Measurements from ENCODE around the gene SPEM2. TPM values are rescaled to one million over a fixed set of nuclear protein-coding genes. Genes with fewer than 3 reads are reported as not detected.

The SPEM2 gene
- total RNA-seq (2022; extraction: Qiagen RNA extraction; ENCODE audit: low read depth), result 0.07 TPM in 1 of 5 replicates, not detected in the others

DNA sequence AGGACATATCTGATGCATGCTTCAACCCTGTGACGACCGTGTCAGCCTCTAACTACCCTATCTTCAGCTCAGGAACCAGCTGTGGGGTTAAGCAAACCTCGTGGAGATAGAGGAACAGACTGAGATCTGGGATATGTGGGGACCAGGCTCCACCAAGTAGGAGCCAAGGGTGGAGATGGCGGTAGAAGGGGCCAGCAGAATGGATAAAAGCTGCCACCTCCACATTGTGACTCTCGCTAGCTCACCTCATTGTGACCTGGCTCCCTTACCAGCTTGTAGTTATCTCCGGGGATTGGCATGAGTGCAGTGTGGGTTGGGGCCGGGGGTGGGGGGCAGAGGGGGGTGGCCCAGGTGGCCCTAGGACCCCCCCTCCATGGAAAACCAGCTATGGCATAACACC, at the start of gene SPEM2:
SPEM2 (plus strand) TSS at position 301 of the 400 bp plus-strand sequence; CDS start at position 374, 73 bp downstream.

GRCh38 chr17:7380855-7381683, 44.3 kb upstream of the SPEM2 start, which contains the start of gene TNK1:
Gene TNK1 (plus strand): TSS chr17:7381089. CDS start chr17:7382927, 1,838 bp downstream.

GRCh38 chr17:7394452-7395191, 30.8 kb upstream of the SPEM2 start, which contains the start of gene PLSCR3:
Gene PLSCR3 (minus strand): TSS chr17:7394525. CDS start chr17:7394110, 415 bp downstream.

GRCh38 chr17:7403977-7404736, 21.3 kb upstream of the SPEM2 start, which contains the start of gene TMEM256:
Gene TMEM256 (minus strand): TSS chr17:7404097. CDS start chr17:7404084, 13 bp downstream.

DNA sequence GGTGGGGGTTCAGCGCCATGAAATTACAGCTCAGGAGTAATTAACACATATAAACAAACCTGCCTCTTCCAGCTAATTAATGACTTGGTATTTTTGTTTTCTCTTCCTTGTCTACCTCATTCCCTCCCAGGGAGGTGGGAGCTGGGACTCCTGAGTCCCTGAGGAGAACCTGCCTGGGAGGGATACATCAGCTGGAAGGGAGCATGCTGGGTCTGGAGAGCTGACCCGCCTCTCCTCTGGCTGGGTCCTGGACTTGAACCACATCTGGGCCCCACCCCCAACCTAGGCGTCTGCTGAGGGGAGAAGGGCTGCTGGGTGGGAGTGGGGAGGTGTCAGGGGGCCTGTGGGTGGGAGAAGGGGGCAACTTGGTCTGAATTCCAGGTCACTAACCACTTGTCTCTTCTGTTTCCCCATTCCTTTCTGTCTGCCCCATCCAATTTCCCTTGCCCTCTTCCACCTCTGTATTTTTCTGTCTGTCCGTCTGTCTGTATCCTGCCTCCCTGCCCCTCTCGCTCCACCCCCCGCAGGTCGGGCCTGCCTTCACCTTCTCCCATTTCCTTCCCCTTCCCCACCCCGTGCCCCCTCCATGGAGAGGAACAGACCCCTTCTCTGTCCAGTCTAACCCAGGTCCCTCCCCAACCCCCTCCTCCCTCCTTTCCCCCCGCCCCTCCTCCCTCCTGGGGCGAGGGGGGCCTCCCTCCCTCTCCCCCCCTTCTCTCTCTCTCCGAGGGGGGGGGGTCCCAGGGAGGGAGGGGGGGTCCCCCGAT, 17.7 kb upstream of the SPEM2 start, which contains the start of gene NLGN2:
NLGN2 (plus strand) TSS at position 361 of the 767 bp plus-strand sequence. CDS start 411 bp downstream, outside the sequence.

DNA sequence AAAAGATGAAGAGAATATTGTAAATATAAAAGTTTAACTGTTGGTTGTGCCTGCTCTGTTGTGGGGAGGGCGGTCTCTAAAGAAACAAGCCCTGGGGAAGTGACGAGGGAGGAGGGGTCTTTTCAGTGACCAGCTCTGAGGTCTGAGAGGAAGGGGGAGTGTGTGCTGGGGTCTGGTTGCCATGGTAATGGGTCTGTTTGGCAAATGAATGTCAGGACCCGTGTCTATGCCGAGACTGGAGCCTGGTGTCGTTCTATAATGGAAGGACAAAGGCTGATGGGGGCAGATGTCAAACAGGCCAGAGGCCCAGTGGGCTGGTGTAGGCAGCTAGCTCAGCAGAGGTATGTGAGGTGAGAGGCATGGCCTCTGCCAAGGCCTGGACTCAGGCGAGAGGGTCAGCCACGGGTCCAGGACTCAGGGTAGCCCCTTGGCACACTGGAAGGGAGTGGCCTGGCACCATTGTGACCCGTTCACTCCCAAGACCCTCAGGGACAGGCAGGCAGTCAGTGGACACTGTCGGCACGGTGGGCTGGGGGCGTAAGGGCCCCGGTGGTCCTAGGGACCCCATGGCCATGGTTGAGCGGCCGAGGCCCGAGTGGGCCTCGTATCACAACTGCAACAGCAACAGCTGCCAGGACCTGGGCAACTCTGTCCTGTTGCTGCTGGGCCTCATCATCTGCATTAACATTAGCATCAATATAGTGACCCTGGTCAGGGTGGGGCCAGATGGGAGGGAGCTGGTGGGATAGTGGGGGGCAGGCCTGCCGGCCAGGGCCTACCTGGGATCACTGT, 5.4 kb upstream of the SPEM2 start, which contains the start of gene SPEM1:
SPEM1 (plus strand) TSS at position 506 of the 792 bp plus-strand sequence; CDS start at position 567, 61 bp downstream.

DNA sequence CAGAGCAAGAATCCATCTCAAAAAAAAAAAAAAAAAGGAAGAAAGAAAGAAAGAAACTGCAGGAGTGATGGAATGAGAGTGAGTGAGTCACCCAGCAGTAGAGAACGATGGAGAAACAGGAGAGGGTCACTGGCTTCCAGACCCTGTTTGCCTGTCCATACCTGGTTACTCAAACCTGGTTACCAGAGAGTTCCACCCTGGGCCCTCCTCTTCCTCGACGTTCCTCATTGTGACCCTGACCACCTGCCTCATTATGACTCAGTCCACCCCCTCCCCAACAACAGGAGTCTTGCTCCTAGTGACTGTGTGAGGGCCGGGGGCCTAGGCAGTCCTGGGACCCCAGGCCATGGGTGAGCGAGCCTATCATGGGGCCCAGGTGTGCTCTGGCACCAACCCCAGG, 3.1 kb downstream of the SPEM2 start, which contains the start of gene SPEM3:
SPEM3 (plus strand) TSS at position 301 of the 400 bp plus-strand sequence; CDS start at position 347, 46 bp downstream.

DNA sequence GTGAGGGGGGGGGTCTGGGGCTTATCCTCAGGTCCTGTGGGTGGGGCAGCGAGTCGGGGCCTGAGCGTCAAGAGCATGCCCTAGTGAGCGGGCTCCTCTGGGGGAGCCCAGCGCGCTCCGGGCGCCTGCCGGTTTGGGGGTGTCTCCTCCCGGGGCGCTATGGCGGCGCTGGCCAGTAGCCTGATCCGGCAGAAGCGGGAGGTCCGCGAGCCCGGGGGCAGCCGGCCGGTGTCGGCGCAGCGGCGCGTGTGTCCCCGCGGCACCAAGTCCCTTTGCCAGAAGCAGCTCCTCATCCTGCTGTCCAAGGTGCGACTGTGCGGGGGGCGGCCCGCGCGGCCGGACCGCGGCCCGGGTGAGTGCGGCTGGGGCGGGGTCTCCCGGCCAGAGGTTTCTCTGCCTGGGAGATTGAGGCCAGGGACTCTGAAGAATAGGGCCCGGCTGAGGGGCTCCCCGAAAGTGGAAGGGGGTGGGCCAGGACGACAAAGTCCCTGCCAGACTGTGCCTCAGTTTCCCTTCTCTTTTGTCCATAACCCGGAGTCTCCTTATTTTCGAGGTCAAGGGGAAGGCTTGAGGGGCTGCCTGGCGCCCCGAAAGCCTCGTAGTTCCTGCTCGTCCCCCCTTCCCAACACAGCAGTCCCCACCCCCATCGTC, 14.2 kb downstream of the SPEM2 start, which contains the start of gene FGF11:
FGF11 (plus strand) TSS at position 51 of the 651 bp plus-strand sequence; CDS start at position 160, 109 bp downstream.

DNA sequence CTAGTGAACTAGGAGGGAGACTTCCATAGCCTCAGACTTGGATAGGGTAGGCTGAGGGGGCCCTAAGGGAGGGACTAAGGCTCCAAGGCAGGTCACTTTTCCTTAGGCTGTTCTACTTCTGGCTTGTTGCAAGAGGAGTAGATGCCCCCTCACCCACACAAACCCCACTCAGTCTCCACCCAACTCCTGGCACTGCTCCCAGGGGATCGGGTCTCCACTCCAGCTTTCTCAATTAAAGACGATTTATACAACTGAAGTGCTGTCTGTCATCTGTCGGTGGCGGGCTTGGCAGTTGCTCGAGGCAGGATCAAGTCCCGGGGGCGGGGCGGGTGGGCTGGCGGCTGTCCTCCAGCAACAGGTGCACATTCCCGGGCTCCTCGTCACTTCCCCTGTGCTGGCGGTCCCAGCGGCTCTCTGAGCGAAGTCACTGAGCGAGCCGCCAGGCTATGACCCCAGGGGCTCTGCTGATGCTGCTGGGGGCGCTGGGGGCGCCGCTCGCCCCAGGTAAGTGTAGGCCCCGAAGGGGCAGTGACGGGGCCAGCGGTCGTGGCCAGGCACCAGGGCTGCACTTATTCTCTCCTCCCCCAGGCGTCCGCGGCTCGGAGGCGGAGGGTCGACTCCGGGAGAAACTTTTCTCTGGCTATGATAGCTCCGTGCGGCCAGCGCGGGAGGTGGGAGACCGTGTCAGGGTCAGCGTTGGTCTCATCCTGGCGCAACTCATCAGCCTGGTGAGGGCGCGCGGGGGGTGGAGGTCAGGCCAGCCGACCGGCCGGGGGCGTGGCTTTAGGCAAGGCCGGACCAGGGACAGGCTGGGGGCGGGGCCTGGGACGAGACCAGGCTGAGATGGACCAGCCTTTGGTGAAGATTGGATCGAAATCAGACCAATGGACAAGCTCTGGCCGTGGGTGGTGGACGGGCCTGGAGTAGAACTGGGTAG, 19.5 kb downstream of the SPEM2 start, which contains the start of gene CHRNB1:
CHRNB1 (plus strand) TSS at position 380 of the 937 bp plus-strand sequence; CDS start at position 447, 67 bp downstream.

Other genes with a start within 250 kb of the SPEM2 start
- gene ASGR1, start 246.2 kb upstream of the SPEM2 start, total RNA-seq (2022; extraction: Qiagen RNA extraction; ENCODE audit: low read depth), result 1.1 to 1.7 TPM (median 1.2 TPM) in 5 replicates
- 7.3 to 9.7 TPM (median 8.5 TPM) in 5 replicates for gene DLG4, start 205.8 kb upstream of the SPEM2 start, total RNA-seq (2022; extraction: Qiagen RNA extraction; ENCODE audit: low read depth)
- 339 to 466 TPM (median 425 TPM) in 5 replicates for gene ACADVL, start 205.7 kb upstream of the SPEM2 start, total RNA-seq (2022; extraction: Qiagen RNA extraction; ENCODE audit: low read depth)
- gene DVL2, start 191.1 kb upstream of the SPEM2 start, total RNA-seq (2022; extraction: Qiagen RNA extraction; ENCODE audit: low read depth), result 31.4 to 43.0 TPM (median 35.3 TPM) in 5 replicates
- 90.3 to 102 TPM (median 93.3 TPM) in 5 replicates for gene PHF23, start 186.2 kb upstream of the SPEM2 start, total RNA-seq (2022; extraction: Qiagen RNA extraction; ENCODE audit: low read depth)
- 605 to 729 TPM (median 704 TPM) in 5 replicates for gene GABARAP, start 183.2 kb upstream of the SPEM2 start, total RNA-seq (2022; extraction: Qiagen RNA extraction; ENCODE audit: low read depth)
- 208 to 246 TPM (median 226 TPM) in 5 replicates for gene CTDNEP1, start 173.9 kb upstream of the SPEM2 start, total RNA-seq (2022; extraction: Qiagen RNA extraction; ENCODE audit: low read depth)
- gene ELP5, start 173.4 kb upstream of the SPEM2 start, total RNA-seq (2022; extraction: Qiagen RNA extraction; ENCODE audit: low read depth), result 116 to 129 TPM (median 124 TPM) in 5 replicates
- 0.63 to 0.91 TPM (median 0.76 TPM) in 5 replicates for gene CLDN7, start 163.1 kb upstream of the SPEM2 start, total RNA-seq (2022; extraction: Qiagen RNA extraction; ENCODE audit: low read depth)
- gene SLC2A4, start 143.9 kb upstream of the SPEM2 start, total RNA-seq (2022; extraction: Qiagen RNA extraction; ENCODE audit: low read depth), result 0.13 to 0.27 TPM (median 0.16 TPM) in 5 replicates
- gene YBX2, start 131.0 kb upstream of the SPEM2 start, total RNA-seq (2022; extraction: Qiagen RNA extraction; ENCODE audit: low read depth), result 0.40 to 0.60 TPM (median 0.53 TPM) in 5 replicates
- gene EIF5A, start 118.0 kb upstream of the SPEM2 start, total RNA-seq (2022; extraction: Qiagen RNA extraction; ENCODE audit: low read depth), result 1,614 to 1,831 TPM (median 1,704 TPM) in 5 replicates
- 75.1 to 106 TPM (median 95.2 TPM) in 5 replicates for gene GPS2, start 110.3 kb upstream of the SPEM2 start, total RNA-seq (2022; extraction: Qiagen RNA extraction; ENCODE audit: low read depth)
- 27.1 to 33.9 TPM (median 31.9 TPM) in 5 replicates for gene NEURL4, start 96.3 kb upstream of the SPEM2 start, total RNA-seq (2022; extraction: Qiagen RNA extraction; ENCODE audit: low read depth)
- gene ACAP1, start 89.1 kb upstream of the SPEM2 start, total RNA-seq (2022; extraction: Qiagen RNA extraction; ENCODE audit: low read depth), result 3.9 to 7.6 TPM (median 4.2 TPM) in 5 replicates
- gene KCTD11, start 73.5 kb upstream of the SPEM2 start, total RNA-seq (2022; extraction: Qiagen RNA extraction; ENCODE audit: low read depth), result 12.5 to 15.9 TPM (median 13.7 TPM) in 5 replicates
- not detected in 5 replicates for gene TMEM95, start 70.5 kb upstream of the SPEM2 start, total RNA-seq (2022; extraction: Qiagen RNA extraction; ENCODE audit: low read depth)
- gene TNK1, start 44.5 kb upstream of the SPEM2 start, total RNA-seq (2022; extraction: Qiagen RNA extraction; ENCODE audit: low read depth), result 1.3 to 1.8 TPM (median 1.6 TPM) in 5 replicates
- gene PLSCR3, start 31.1 kb upstream of the SPEM2 start, total RNA-seq (2022; extraction: Qiagen RNA extraction; ENCODE audit: low read depth), result 34.1 to 39.8 TPM (median 34.4 TPM) in 5 replicates
- gene TMEM256, start 21.5 kb upstream of the SPEM2 start, total RNA-seq (2022; extraction: Qiagen RNA extraction; ENCODE audit: low read depth), result 181 to 226 TPM (median 200 TPM) in 5 replicates
- 15.4 to 21.5 TPM (median 18.0 TPM) in 5 replicates for gene NLGN2, start 17.8 kb upstream of the SPEM2 start, total RNA-seq (2022; extraction: Qiagen RNA extraction; ENCODE audit: low read depth)
- gene SPEM1, start 5.3 kb upstream of the SPEM2 start, total RNA-seq (2022; extraction: Qiagen RNA extraction; ENCODE audit: low read depth), result 0.08 TPM in 1 of 5 replicates, not detected in the others
- 0.03 TPM in 2 of 5 replicates, not detected in the others for gene SPEM3, start 3.2 kb downstream of the SPEM2 start, total RNA-seq (2022; extraction: Qiagen RNA extraction; ENCODE audit: low read depth)
- 10.3 to 13.9 TPM (median 12.1 TPM) in 5 replicates for gene TMEM102, start 9.8 kb downstream of the SPEM2 start, total RNA-seq (2022; extraction: Qiagen RNA extraction; ENCODE audit: low read depth)
- gene FGF11, start 13.9 kb downstream of the SPEM2 start, total RNA-seq (2022; extraction: Qiagen RNA extraction; ENCODE audit: low read depth), result 0.86 to 1.3 TPM (median 1.1 TPM) in 5 replicates
- gene CHRNB1, start 19.4 kb downstream of the SPEM2 start, total RNA-seq (2022; extraction: Qiagen RNA extraction; ENCODE audit: low read depth), result 5.4 to 7.8 TPM (median 7.1 TPM) in 5 replicates
- gene ZBTB4, start 54.0 kb downstream of the SPEM2 start, total RNA-seq (2022; extraction: Qiagen RNA extraction; ENCODE audit: low read depth), result 21.4 to 26.2 TPM (median 24.4 TPM) in 5 replicates
- gene SLC35G6, start 55.8 kb downstream of the SPEM2 start, total RNA-seq (2022; extraction: Qiagen RNA extraction; ENCODE audit: low read depth), result not detected in 5 replicates
- gene POLR2A, start 58.8 kb downstream of the SPEM2 start, total RNA-seq (2022; extraction: Qiagen RNA extraction; ENCODE audit: low read depth), result 69.1 to 95.1 TPM (median 80.5 TPM) in 5 replicates
- 8.4 to 13.8 TPM (median 11.7 TPM) in 5 replicates for gene TNFSF12, start 123.4 kb downstream of the SPEM2 start, total RNA-seq (2022; extraction: Qiagen RNA extraction; ENCODE audit: low read depth)
- 0.53 to 0.94 TPM (median 0.70 TPM) in 5 replicates for gene TNFSF13, start 133.1 kb downstream of the SPEM2 start, total RNA-seq (2022; extraction: Qiagen RNA extraction; ENCODE audit: low read depth)
- 90.8 to 107 TPM (median 105 TPM) in 5 replicates for gene SENP3, start 136.3 kb downstream of the SPEM2 start, total RNA-seq (2022; extraction: Qiagen RNA extraction; ENCODE audit: low read depth)
- 31.9 to 41.8 TPM (median 37.0 TPM) in 5 replicates for gene CD68, start 154.0 kb downstream of the SPEM2 start, total RNA-seq (2022; extraction: Qiagen RNA extraction; ENCODE audit: low read depth)
- gene MPDU1, start 158.2 kb downstream of the SPEM2 start, total RNA-seq (2022; extraction: Qiagen RNA extraction; ENCODE audit: low read depth), result 117 to 176 TPM (median 130 TPM) in 5 replicates
- gene SOX15, start 164.5 kb downstream of the SPEM2 start, total RNA-seq (2022; extraction: Qiagen RNA extraction; ENCODE audit: low read depth), result 0.36 to 0.44 TPM (median 0.37 TPM) in 5 replicates
- 59.9 to 63.2 TPM (median 61.1 TPM) in 5 replicates for gene FXR2, start 189.3 kb downstream of the SPEM2 start, total RNA-seq (2022; extraction: Qiagen RNA extraction; ENCODE audit: low read depth)
- gene SAT2, start 202.2 kb downstream of the SPEM2 start, total RNA-seq (2022; extraction: Qiagen RNA extraction; ENCODE audit: low read depth), result 75.9 to 92.6 TPM (median 88.1 TPM) in 5 replicates
- 0.38 to 0.70 TPM (median 0.50 TPM) in 5 replicates for gene SHBG, start 204.5 kb downstream of the SPEM2 start, total RNA-seq (2022; extraction: Qiagen RNA extraction; ENCODE audit: low read depth)
- 0.13 to 0.27 TPM (median 0.24 TPM) in 5 replicates for gene ATP1B2, start 225.3 kb downstream of the SPEM2 start, total RNA-seq (2022; extraction: Qiagen RNA extraction; ENCODE audit: low read depth)

Measured in A549 treated with DMSO at 1 μM for 4 hours (cell line).